HCT116 (cell line): ENCODE measurements around the gene ZNF225.
A peak's percentile ranks its signal among the peaks of the same experiment; 100 is the strongest.

ENCODE experiments used
- CEBPB ChIP-seq: IDR thresholded peaks from 2 replicates; pipeline ENCODE4 v1.6.1; 2012; ENCODE audit warnings: low read depth
- CTCF ChIP-seq, 3 experiments: fragments of 200-600 bp in 1 of 3; sonication (generic) in 1 of 3; IDR thresholded peaks in 2 of 3; conservative IDR thresholded peaks in 1 of 3; 2 replicates each; pipeline ENCODE4 v1.5.1; 2012 to 2017; ENCODE audit warnings: low read depth in 2 of 3, low read length in 2 of 3, antibody characterized with exemption in 1 of 3, borderline replicate concordance in 1 of 3, control low read depth in 1 of 3, mild to moderate bottlenecking in 1 of 3, mixed read lengths in 1 of 3, mixed run types in 1 of 3, moderate library complexity in 1 of 3; ENCODE audit not compliant: insufficient read depth in 1 of 3
- FOSL1 ChIP-seq: IDR thresholded peaks from 2 replicates; pipeline ENCODE4 v1.6.1; 2012; ENCODE audit warnings: low read depth
- POLR2A ChIP-seq: IDR thresholded peaks from 2 replicates; pipeline ENCODE4 v1.7.0; 2011; ENCODE audit warnings: borderline replicate concordance; ENCODE audit not compliant: insufficient read depth, insufficient read length; ENCODE audit errors: extremely low read depth
- TF ChIP-seq, protein P1 (sequence below): IDR thresholded peaks from 2 replicates; pipeline ENCODE4 v1.6.1; 2012

DNA sequence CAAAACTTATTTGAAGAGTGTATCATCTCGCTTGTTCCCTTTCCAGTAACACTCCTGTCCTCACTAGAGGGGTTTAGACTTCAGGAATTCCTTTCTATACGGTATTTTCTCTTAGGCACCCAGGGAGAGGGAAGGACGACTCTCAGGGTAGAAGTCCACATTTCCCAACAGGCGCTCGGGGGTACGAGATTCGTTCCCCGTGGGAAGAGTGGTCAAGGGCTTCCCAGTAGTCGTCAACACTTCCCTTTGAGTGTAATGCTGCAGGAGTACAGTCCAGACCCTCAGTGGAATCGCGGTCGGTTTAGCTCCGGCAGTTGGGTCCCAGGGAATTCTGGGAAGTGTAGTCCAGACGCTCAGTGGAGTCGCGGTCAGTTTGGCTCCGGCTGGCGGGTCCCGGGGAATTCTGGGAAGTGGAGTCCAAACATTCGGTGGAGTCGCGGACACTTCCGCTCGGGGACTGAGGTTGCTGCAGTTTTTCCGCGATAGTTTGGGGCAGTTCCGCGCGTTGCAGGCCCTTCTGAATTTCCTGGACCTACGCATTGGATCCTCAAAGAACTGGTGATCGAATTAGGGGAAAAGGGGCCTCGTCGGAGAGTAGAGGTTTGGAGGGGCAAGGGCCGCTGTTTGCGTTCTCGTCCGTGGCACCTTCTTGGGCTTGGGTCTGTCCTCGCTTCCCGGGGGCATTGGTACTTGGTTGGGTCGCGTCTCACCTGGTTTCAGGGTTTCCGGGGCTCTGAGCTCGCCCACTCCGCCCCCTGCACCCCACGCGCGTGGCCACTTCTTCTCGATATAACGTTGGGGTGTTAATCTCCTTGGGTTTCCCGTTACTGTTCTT lies 19.1 kb upstream of the ZNF225 start, which contains the start of gene ZNF224:
- no peak for TF ChIP-seq CEBPB
- no peak for TF ChIP-seq FOSL1
- TF ChIP-seq, protein P1, sequence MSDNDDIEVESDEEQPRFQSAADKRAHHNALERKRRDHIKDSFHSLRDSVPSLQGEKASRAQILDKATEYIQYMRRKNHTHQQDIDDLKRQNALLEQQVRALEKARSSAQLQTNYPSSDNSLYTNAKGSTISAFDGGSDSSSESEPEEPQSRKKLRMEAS, result no peak
- peak; percentile 39 for TF ChIP-seq POLR2A
- no peak for TF ChIP-seq CTCF (IDR thresholded peaks at IDR 0.05 in 2 of 3, conservative IDR thresholded peaks at IDR 0.05 in 1 of 3; ENCODE audit: borderline replicate concordance in 1 of 3, insufficient read depth in 1 of 3, low read depth in 2 of 3, low read length in 2 of 3)
